CD4-positive, alpha-beta T cell (primary cell): ENCODE data around the gene AUTS2. TPM values are rescaled to one million over a fixed set of nuclear protein-coding genes. Genes with fewer than 3 reads are reported as not detected.

Experiments used
- ATAC-seq: fragments of 200-7000 bp; cut with Tn5 transposase; one replicate; pipeline ENCODE4 v1.10.0; 2022; ENCODE audit warnings: mild to moderate bottlenecking; ENCODE audit not compliant: poor library complexity
- CTCF ChIA-PET: fragments of 350-600 bp; sonication (Branson Sonifier 250); formaldehyde crosslinking; loops from one replicate; lab custom pipeline; 2021; ENCODE audit warnings: antibody characterized with exemption, inconsistent platforms; lab: Charles Lee
- POLR2A ChIA-PET: fragments of 350-600 bp; sonication (Branson Sonifier 250); formaldehyde crosslinking; loops from one replicate; lab custom pipeline; 2021; ENCODE audit warnings: antibody characterized with exemption, inconsistent platforms; lab: Charles Lee
- DNase-seq, 14 experiments: peaks; one replicate each; pipeline ENCODE4 v3.0.0-alpha.2; 2013 to 2020; ENCODE audit warnings: mixed read lengths in 2 of 14
- H3K27ac ChIP-seq, 2 donors: one replicate each; pipeline versions ENCODE4 v1.5.1 to v1.7.0; 2013; ENCODE audit warnings: low read length in 2 of 2, low read depth in 1 of 2, mild to moderate bottlenecking in 1 of 2
- H3K27me3 ChIP-seq, 2 experiments: 1 replicate in 1 of 2; 2 replicates in 1 of 2; pipeline versions ENCODE4 v1.6.1 to v1.7.0; 2013; ENCODE audit warnings: low read length in 2 of 2, control low read depth in 1 of 2, mild to moderate bottlenecking in 1 of 2, moderate library complexity in 1 of 2; ENCODE audit not compliant: insufficient read depth in 2 of 2, control insufficient read depth in 1 of 2
- H3K36me3 ChIP-seq: one replicate; pipeline ENCODE4 v1.6.1; 2013; ENCODE audit warnings: low read length, control low read depth; ENCODE audit not compliant: insufficient read depth
- H3K4me1 ChIP-seq: one replicate; pipeline ENCODE4 v1.6.1; 2013; ENCODE audit warnings: low read length, control low read depth; ENCODE audit not compliant: insufficient read depth
- H3K4me3 ChIP-seq: one replicate; pipeline ENCODE4 v1.5.1; 2013; ENCODE audit warnings: mild to moderate bottlenecking, low read length, moderate library complexity
- H3K9me3 ChIP-seq, 2 experiments: 1 replicate in 1 of 2; 2 replicates in 1 of 2; pipeline versions ENCODE4 v1.6.1 to v1.7.0; 2013; ENCODE audit warnings: low read length in 2 of 2, mild to moderate bottlenecking in 2 of 2, control low read depth in 1 of 2, moderate library complexity in 1 of 2; ENCODE audit not compliant: control insufficient read depth in 1 of 2, insufficient read depth in 1 of 2
- H3K27ac Mint-ChIP-seq: one replicate; pipeline ENCODE4 v1.8.0; 2020; ENCODE audit warnings: mixed read lengths
- H3K27me3 Mint-ChIP-seq: one replicate; pipeline ENCODE4 v1.8.0; 2021; ENCODE audit warnings: mixed read lengths
- H3K36me3 Mint-ChIP-seq: one replicate; pipeline ENCODE4 v1.8.0; 2021; ENCODE audit warnings: low read depth, mixed read lengths
- H3K4me1 Mint-ChIP-seq: one replicate; pipeline ENCODE4 v1.8.0; 2021; ENCODE audit warnings: low read depth, mixed read lengths
- H3K4me3 Mint-ChIP-seq: one replicate; pipeline ENCODE4 v1.8.0; 2020; ENCODE audit warnings: mild to moderate bottlenecking, mixed read lengths
- H3K9me3 Mint-ChIP-seq: one replicate; pipeline ENCODE4 v1.8.0; 2020; ENCODE audit warnings: mixed read lengths
- CTCF ChIP-seq: fragments of 200-600 bp; IDR thresholded peaks from one replicate; pipeline ENCODE4 v1.8.0; 2022; ENCODE audit warnings: antibody characterized with exemption, mild to moderate bottlenecking
- intact Hi-C, 2 experiments: fragments of 100-400 bp; cut with DNase I in 1 of 2; cut with micrococcal nuclease in 1 of 2; formaldehyde crosslinking; loops; one replicate each; pipeline versions ENCODE4 v1.15.1 to v1.9.0; 2023 to 2025; cut with DNase I, micrococcal nuclease
- total RNA-seq, 174 experiments: library from RNA in 2 of 174; stranded (reverse) in 2 of 174; gene quantifications; one replicate each; pipeline ENCODE4 v1.2.3 and lab custom pipeline; 2021 to 2026

AUTS2 gene
- total RNA-seq, 2 experiments from 2014 or later: 43.6 to 47.6 TPM

GRCh38 chr7:70659263-70659662 lies 1061.0 kb downstream of the AUTS2 start:
- DNase-seq (peak in 5 of 14 experiments; percentile 14 to 48 (median 40)), ATAC-seq (peak; percentile 51)
- Mint-ChIP-seq H3K4me1 (peaks cover 33% of the 10 kb centered on the region), H3K27me3 (no peaks in the 10 kb centered on the region), H3K27ac (peak overlapping the region; percentile 48), H3K9me3 (no peaks in the 10 kb centered on the region), H3K4me3 (no peak overlapping the region), H3K36me3 (no peaks in the 10 kb centered on the region)
- Histone ChIP-seq H3K27me3 (no peaks in the 10 kb centered on the region), H3K36me3 (no peaks in the 10 kb centered on the region), H3K4me1 (peaks cover 26% of the 10 kb centered on the region), H3K27ac (no peak overlapping the region), H3K9me3 (peaks cover 0 to 6% of the 10 kb centered on the region in 2 experiments), H3K4me3 (no peak overlapping the region)
- no peak for TF ChIP-seq CTCF
- CTCF ChIA-PET: no interaction called here
- intact Hi-C loops: no loop called here
- POLR2A ChIA-PET: interaction anchor here (0.7 to 4.6 kb wide), 3 partner anchors 10 to 697 kb away, joined by 3 to 22 read pairs (median 5); no protein-coding TSS in a partner anchor

GRCh38 chr7:70660154-70660818 lies 1062.0 kb downstream of the AUTS2 start:
- Histone ChIP-seq H3K4me3 (no peak overlapping the region), H3K36me3 (no peaks in the 10 kb centered on the region), H3K27me3 (no peaks in the 10 kb centered on the region), H3K9me3 (peaks cover 0 to 6% of the 10 kb centered on the region in 2 experiments), H3K4me1 (peaks cover 26% of the 10 kb centered on the region), H3K27ac (no peak overlapping the region)
- H3K4me3 Mint-ChIP-seq: no peak overlapping the region
- no peaks in the 10 kb centered on the region for H3K36me3 Mint-ChIP-seq
- no peaks in the 10 kb centered on the region for H3K27me3 Mint-ChIP-seq
- ATAC-seq: peak; percentile 84
- no peak for TF ChIP-seq CTCF
- H3K4me1 Mint-ChIP-seq: peaks cover 33% of the 10 kb centered on the region
- peak in 11 of 14 experiments; percentile 8 to 85 (median 37) for DNase-seq
- intact Hi-C loops: loop anchor here in 1 of 2 experiments (1.0 kb wide), 1 partner anchor 11 kb away; no protein-coding TSS in a partner anchor
- peak overlapping the region; percentile 55 for H3K27ac Mint-ChIP-seq
- H3K9me3 Mint-ChIP-seq: no peaks in the 10 kb centered on the region
- ChIA-PET CTCF (no interaction called here), POLR2A (interaction anchor here (0.9 to 4.6 kb wide), 2 partner anchors 11 to 413 kb away, joined by 3 to 22 read pairs; no protein-coding TSS in a partner anchor)

GRCh38 chr7:70660819-70661191 lies 1062.5 kb downstream of the AUTS2 start:
- ChIA-PET POLR2A (interaction anchor here (0.9 to 4.6 kb wide), 2 partner anchors 12 to 413 kb away, joined by 3 to 22 read pairs; no protein-coding TSS in a partner anchor), CTCF (no interaction called here)
- H3K27me3 Mint-ChIP-seq: no peaks in the 10 kb centered on the region
- H3K4me1 ChIP-seq: peaks cover 26% of the 10 kb centered on the region
- intact Hi-C loops: loop anchor here in 1 of 2 experiments (1.0 kb wide), 1 partner anchor 12 kb away; no protein-coding TSS in a partner anchor
- no peak for TF ChIP-seq CTCF
- H3K36me3 Mint-ChIP-seq: no peaks in the 10 kb centered on the region
- H3K36me3 ChIP-seq: no peaks in the 10 kb centered on the region
- H3K4me3 Mint-ChIP-seq: no peak overlapping the region
- peaks cover 0 to 6% of the 10 kb centered on the region in 2 experiments for H3K9me3 ChIP-seq
- peak overlapping the region; percentile 55 for H3K27ac Mint-ChIP-seq
- peaks cover 33% of the 10 kb centered on the region for H3K4me1 Mint-ChIP-seq
- no peaks in the 10 kb centered on the region for H3K27me3 ChIP-seq
- no peak overlapping the region for H3K4me3 ChIP-seq
- H3K9me3 Mint-ChIP-seq: no peaks in the 10 kb centered on the region
- DNase-seq: no peak
- no peak overlapping the region for H3K27ac ChIP-seq
- no peak for ATAC-seq
